Measurements from ENCODE around the gene RHAG.

Gene RHAG

GRCh38 chr6:49563006-49563886, 73.4 kb downstream of the RHAG start:
- DNase-seq = no peak

- DNase-seq = no peak
These were observed 78.4 kb downstream of the RHAG start for GRCh38 chr6:49558238-49558637.

GRCh38 chr6:49557177-49557576, 79.5 kb downstream of the RHAG start:
- DNase-seq = no peak

GRCh38 chr6:49556429-49556837, 80.2 kb downstream of the RHAG start:
- no peak for DNase-seq

- no peak for DNase-seq
These were observed 80.7 kb downstream of the RHAG start for GRCh38 chr6:49555951-49556350.
